ENCODE data around the gene LZTS2.

The LZTS2 gene

DNA sequence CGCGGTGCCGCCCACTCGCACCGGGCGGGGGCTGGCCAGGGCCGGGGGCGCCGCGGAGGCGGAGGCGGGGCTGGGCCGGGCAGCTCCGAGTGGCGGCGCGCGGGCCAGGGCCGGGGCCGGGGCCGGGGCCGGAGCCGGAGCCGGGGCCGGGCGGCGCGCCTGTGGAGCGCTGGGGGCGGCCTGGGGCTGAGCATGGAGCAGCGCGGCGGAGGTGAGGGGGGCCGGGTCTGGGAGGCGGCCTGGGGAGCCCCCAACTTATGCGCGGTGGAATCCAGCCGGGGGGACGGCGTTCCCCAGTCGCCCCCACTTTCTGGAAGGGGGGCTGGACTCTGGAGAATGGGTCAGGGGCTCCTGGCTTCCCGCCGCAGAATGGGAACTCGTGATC lies at the start of gene LZTS2:
Gene LZTS2, plus strand, starts transcription at position 67 of the 385 bp plus-strand sequence. CDS start 2,731 bp downstream, outside the sequence.
- DNase-seq = no peak

GRCh38 chr10:100960251-100960650 lies 39.4 kb upstream of the LZTS2 start:
- no peak for DNase-seq

- no peak for DNase-seq
Observed at GRCh38 chr10:100962351-100963080, 37.1 kb upstream of the LZTS2 start.

DNA sequence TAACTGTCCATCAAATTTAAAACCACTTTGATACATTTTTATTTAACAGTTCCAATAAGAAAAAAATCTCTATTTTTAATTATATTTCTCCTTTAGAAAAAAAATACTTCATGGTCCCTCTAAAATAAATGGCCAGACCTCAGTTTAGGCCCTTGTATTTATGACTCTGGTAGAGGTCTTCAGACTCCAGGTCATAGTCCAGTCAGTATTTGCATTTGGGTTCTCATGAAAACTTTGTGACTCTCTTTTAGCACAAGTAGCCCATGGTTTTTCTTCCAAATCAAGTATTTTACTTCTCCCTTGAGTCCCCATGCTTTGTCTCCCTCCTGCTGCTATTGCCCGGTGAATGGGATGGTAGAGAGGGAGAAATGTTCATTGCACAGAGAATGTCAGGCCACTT lies 35.8 kb upstream of the LZTS2 start:
- DNase-seq = no peak

GRCh38 chr10:100965820-100966219 lies 33.8 kb upstream of the LZTS2 start:
- DNase-seq = no peak

DNA sequence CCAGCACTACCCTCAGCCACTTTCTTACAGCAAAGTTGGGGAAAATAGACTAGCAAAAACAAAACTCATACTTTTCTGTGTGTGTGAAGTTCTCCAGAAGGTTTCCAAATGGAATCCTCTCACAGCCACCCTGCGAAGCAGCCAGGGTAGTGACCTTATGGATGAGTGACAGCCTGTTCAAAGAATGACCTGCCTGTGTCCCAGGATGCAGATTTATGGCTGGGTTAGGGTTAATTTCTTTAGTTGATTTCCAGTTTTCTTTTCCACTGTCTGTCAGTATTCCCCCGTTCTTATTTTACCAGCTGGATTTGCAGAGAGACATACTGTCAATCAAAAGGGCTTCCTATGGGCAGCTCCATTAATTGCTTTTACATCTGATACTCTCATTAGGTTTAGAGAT lies 32.7 kb upstream of the LZTS2 start:
- no peak for DNase-seq

DNA sequence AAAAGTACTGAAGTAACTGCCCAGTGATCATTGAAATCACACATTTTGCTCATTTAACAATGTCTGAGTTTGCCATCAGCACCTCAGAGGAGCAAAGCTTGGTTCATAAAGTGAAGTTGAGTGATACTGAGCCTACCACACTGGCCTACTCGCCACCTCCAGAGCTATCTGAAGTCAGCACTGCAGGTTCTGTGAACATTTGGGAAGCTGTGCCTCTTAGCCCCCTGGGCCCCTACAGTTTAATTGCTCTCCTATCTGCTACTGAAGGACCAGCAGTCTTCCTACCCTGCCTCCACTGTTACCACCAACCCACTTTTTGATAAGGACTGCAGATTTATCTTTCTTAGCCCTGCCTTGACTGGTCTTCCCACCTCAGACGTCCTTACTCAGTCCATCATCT lies 32.3 kb upstream of the LZTS2 start:
- DNase-seq = no peak

DNA sequence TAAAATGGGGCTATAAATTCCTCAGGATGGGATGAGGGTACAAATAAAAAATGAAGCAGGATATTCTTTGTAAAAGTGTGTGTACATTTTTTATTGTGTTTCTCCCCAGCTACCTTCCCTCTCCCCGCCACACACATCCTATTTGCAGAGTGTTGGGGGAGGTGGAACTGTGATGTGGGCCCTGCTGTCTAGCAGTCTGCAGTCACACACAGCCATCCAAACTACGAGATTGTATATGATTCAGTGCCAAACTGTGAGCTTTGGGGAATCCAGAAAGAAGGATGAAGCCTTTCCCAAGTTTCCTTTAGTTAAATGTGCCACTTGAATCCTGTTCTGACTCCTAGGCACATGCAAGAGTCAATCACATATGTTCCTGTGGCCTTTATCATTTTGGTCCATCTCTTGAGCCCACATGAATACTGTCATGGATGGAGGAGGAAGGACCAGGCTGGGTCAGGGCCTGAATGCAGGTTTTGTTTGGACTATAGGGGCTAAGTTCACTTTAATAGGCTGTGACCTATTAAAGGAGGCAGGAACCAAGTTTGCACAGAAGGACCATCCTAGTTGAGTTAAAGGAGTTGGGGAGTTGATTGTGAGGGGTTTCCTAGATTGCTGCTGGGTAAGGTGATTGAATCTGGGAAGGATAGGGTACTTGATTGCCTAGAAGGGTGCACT lies 31.4 kb upstream of the LZTS2 start:
- no peak for DNase-seq

DNA sequence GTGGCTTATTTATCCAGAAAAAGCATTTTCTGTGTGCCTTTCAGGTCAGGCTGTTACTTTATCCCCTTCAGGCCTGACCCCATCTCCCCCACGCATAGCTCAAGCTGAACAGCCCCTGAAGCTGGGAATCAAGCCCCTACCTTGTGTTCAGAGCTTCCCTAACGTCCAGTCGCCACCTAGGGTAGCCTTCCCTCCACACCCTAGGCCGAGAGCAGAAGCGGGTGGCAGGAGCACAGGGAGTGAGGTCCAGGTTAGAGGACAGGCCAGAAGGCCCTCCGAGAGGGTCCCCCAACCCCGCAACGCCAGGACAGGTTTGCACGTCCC lies 30.8 kb upstream of the LZTS2 start:
- no peak for DNase-seq

DNA sequence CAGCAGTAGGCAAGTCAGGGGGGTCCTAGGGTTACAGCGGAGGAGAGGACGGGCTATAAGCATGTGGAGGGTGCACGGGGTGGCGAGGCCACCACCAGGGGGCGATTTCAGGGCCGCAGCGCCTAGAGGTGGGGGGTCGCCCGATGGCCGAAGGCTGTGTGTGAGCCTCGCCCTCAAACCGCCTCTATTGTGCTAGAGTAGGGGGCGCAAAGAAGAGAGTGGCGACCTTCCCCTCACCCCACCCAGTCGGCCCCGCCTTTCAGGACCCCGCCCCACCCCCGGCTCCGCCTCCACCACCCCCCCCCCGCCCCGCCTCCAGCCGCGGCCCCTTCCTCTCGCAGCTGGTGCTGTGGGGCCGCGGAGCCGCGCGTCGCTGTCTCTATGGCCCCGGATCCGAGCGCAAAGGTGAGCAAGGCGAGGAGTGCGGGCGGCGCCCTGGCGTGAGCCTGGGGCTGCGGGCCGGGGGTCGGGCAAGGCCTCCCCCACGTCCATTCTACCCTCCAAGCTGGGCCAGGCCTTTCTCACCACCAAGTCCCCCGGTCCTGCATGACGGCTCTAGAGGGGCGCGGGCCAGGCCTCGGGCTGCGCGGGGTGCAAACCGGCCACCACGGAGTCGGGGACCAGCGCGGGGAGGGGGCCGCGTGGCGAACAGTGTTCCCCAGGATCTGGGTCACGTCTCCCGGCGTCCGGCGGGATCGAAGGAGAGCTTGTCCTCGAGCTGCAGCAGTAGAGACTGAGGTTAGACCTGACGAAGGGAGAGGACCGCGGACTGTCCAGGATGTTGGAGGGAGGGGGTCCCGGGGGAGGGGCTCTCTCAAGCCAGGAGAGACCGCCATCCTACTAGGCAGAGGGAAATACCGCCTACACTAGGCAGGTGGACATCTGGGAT lies 30.2 kb upstream of the LZTS2 start, which contains the start of gene SEMA4G:
Gene SEMA4G, plus strand, starts transcription at position 318 of the 889 bp plus-strand sequence. CDS start 3,409 bp downstream, outside the sequence.
- DNase-seq = peak; percentile 81

- no peak for DNase-seq
Observed at GRCh38 chr10:100970076-100970913, 29.3 kb upstream of the LZTS2 start.

- no peak for DNase-seq
Observed at GRCh38 chr10:100970914-100971811, 28.4 kb upstream of the LZTS2 start.

- DNase-seq = peak; percentile 53
Observed at GRCh38 chr10:100972115-100972903, 27.3 kb upstream of the LZTS2 start.

DNA sequence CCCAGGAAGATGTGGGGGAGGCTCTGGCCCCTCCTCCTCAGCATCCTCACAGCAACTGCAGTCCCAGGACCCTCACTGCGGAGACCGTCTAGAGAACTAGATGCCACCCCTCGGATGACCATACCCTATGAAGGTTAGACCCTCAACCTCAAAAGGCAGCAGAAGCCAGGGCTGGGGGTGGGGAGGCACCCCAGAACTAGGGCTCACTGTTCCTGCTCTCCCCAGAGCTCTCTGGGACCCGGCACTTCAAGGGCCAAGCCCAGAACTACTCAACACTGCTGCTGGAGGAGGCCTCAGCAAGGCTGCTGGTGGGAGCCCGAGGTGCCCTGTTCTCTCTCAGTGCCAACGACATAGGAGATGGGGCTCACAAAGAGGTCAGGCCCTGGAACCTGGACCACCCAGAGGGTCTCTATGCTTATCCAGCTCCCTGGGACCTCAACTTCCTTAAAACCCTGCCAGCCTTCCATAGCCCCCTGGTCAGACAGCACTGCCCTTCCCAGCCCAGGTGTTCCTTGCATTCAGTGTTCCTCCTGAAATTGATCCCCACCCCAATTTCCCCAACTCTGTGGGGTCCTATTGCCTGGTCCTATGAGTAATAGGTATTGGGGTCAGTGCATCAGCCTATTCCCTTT lies 26.6 kb upstream of the LZTS2 start:
- peak; percentile 40 for DNase-seq

DNA sequence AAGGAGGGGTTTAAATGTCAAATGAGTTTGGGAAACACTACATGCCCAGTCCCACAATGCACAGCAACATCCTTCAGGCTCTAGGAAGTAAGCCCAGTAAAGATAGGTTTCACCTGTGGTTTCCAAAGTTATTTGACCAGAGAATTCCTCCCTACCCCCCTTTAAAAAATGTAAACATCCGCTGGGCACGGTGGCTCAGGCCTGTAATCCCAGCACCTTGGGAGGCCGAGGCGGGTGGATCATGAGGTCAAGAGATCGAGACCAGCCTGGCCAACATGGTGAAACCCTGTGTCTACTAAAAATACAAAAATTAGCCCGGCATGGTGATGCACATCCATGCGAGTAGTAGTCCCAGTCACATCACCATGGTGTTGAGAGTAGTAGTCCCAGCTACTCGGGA lies 24.2 kb upstream of the LZTS2 start:
- DNase-seq = peak; percentile 26

GRCh38 chr10:100976906-100977305 lies 22.7 kb upstream of the LZTS2 start:
- DNase-seq = no peak

GRCh38 chr10:100977436-100977835 lies 22.2 kb upstream of the LZTS2 start:
- DNase-seq = peak; percentile 17

GRCh38 chr10:100978121-100978900 lies 21.3 kb upstream of the LZTS2 start:
- DNase-seq = peak; percentile 43

- peak; percentile 45 for DNase-seq
Observed at GRCh38 chr10:100978901-100979195, 20.8 kb upstream of the LZTS2 start.

Data from activated CD8-positive, alpha-beta memory T cell treated with anti-CD3 and anti-CD28 coated beads for 24 hours (primary cell).